K562 (cell line): ENCODE measurements around the gene TSGA10IP. TPM values are rescaled to one million over a fixed set of nuclear protein-coding genes. Genes with fewer than 3 reads are reported as not detected.

Source experiments
- ATAC-seq: fragments of 200-7000 bp; cut with Tn5 transposase; 3 replicates; pipeline ENCODE4 v1.9.1; 2020; ENCODE audit warnings: moderate library complexity
- BruUV-seq: library from RNA; stranded (reverse); fragments of 400-500 nt; replicated peaks from 2 replicates; lab custom pipeline; 2021; lab: Mats Ljungman, UMichigan
- CTCF ChIA-PET: fragments of 300-600 bp; formaldehyde crosslinking; extraction: SDS; loops from one replicate; lab custom pipeline; 2021; ENCODE audit warnings: low intra/inter-chr PET ratio; lab: Yijun Ruan, JAX
- POLR2A ChIA-PET: fragments of 300-600, 350-650 bp; sonication (Branson Sonifier 250); formaldehyde crosslinking; extraction: SDS; loops from one replicate; lab custom pipeline; 2021; ENCODE audit warnings: antibody characterized with exemption, inconsistent platforms; lab: Yijun Ruan, JAX
- DNase-seq, 4 experiments: peaks; one replicate each; pipeline versions ENCODE4 v3.0.0 to v3.0.0-alpha.2; 2011 to 2018; ENCODE audit warnings: low spot score in 3 of 4, mixed read lengths in 3 of 4; ENCODE audit errors: extremely low read depth in 1 of 4
- FAIRE-seq: peaks from 2 replicates; lab custom pipeline; 2011; peaks lifted over from hg19 to GRCh38; lab: Jason Lieb, UNC
- H2AFZ ChIP-seq: 2 replicates; pipeline ENCODE4 v1.6.0; 2011; ENCODE audit warnings: low read depth, low read length, control low read depth, inconsistent platforms
- H3K27ac ChIP-seq: fragments of 200-600 bp; 3 replicates; pipeline ENCODE4 v1.8.0; 2011; ENCODE audit warnings: low read depth, mild to moderate bottlenecking, control low read depth, inconsistent platforms, low read length, moderate library complexity, mixed read lengths; ENCODE audit errors: extremely low read depth
- H3K27me3 ChIP-seq, 2 experiments: fragments of 300-600 bp in 1 of 2; 2 replicates in 1 of 2; 3 replicates in 1 of 2; pipeline versions ENCODE4 v1.6.0 to v1.8.0; 2011; ENCODE audit warnings: inconsistent platforms in 2 of 2, low read length in 2 of 2, mild to moderate bottlenecking in 1 of 2, mixed read lengths in 1 of 2, moderate library complexity in 1 of 2; ENCODE audit not compliant: control insufficient read depth in 2 of 2, insufficient read depth in 2 of 2
- H3K36me3 ChIP-seq: fragments of 300-600 bp; 3 replicates; pipeline ENCODE4 v1.8.0; 2011; ENCODE audit warnings: mild to moderate bottlenecking, low read length, inconsistent platforms; ENCODE audit not compliant: control insufficient read depth, insufficient read depth
- H3K4me1 ChIP-seq, 2 experiments: fragments of 200-600 bp in 1 of 2; replicated peaks in 1 of 2; 2 replicates in 1 of 2; 3 replicates in 1 of 2; pipeline versions ENCODE4 v1.5.1 to v1.8.0; 2011; ENCODE audit warnings: inconsistent platforms in 2 of 2, low read length in 2 of 2, mild to moderate bottlenecking in 1 of 2, mixed read lengths in 1 of 2, moderate library complexity in 1 of 2; ENCODE audit not compliant: control insufficient read depth in 2 of 2, insufficient read depth in 2 of 2
- H3K4me2 ChIP-seq: 2 replicates; pipeline ENCODE4 v1.6.1; 2011; ENCODE audit warnings: low read length, control low read depth, inconsistent platforms, mixed read lengths; ENCODE audit not compliant: insufficient read depth
- H3K4me3 ChIP-seq: fragments of 200-600 bp; sonication (generic), shearing (Covaris generic); 2 replicates; pipeline ENCODE4 v1.5.1; 2016; ENCODE audit warnings: control low read depth, inconsistent platforms
- H3K79me2 ChIP-seq: fragments of 200-600 bp; 3 replicates; pipeline ENCODE4 v1.8.0; 2011; ENCODE audit warnings: low read length, inconsistent platforms; ENCODE audit not compliant: control insufficient read depth, insufficient read depth
- H3K9ac ChIP-seq, 2 experiments: 2 replicates each; pipeline versions ENCODE4 v1.6.0 to v1.6.1; 2011; ENCODE audit warnings: low read depth in 2 of 2, low read length in 2 of 2, control low read depth in 1 of 2, inconsistent platforms in 1 of 2, mild to moderate bottlenecking in 1 of 2, mixed read lengths in 1 of 2; ENCODE audit not compliant: insufficient read depth in 1 of 2
- H3K9me1 ChIP-seq: one replicate; pipeline ENCODE4 v1.6.0; 2011; ENCODE audit warnings: inconsistent platforms, mild to moderate bottlenecking, low read length, moderate library complexity; ENCODE audit not compliant: control insufficient read depth, insufficient read depth
- H3K9me3 ChIP-seq: replicated peaks from 2 replicates; pipeline ENCODE4 v1.5.1; 2011; ENCODE audit warnings: low read depth, low read length, inconsistent platforms; ENCODE audit not compliant: control insufficient read depth, insufficient read depth
- H4K20me1 ChIP-seq: replicated peaks from 2 replicates; pipeline ENCODE4 v1.6.1; 2011; ENCODE audit warnings: low read length, inconsistent platforms, mixed read lengths; ENCODE audit not compliant: control insufficient read depth, insufficient read depth
- BRD9 ChIP-seq: fragments of 450-650 bp; IDR thresholded peaks from 2 replicates; pipeline ENCODE4 v1.6.1; 2018; ENCODE audit warnings: low read depth; ENCODE audit not compliant: partially characterized antibody
- BRF2 ChIP-seq: IDR thresholded peaks from 3 replicates; pipeline ENCODE4 v1.6.1; 2011; ENCODE audit warnings: borderline replicate concordance, mild to moderate bottlenecking; ENCODE audit not compliant: insufficient read length, insufficient read depth
- CTCF ChIP-seq, 3 experiments: IDR thresholded peaks in 2 of 3; conservative IDR thresholded peaks in 1 of 3; 2 replicates each; pipeline ENCODE4 v1.5.1; 2011 to 2012; ENCODE audit warnings: low read length in 3 of 3, mild to moderate bottlenecking in 3 of 3, control low read depth in 2 of 3, improper control_type of control experiment in 1 of 3, inconsistent platforms in 1 of 3, low read depth in 1 of 3, mixed read lengths in 1 of 3, moderate library complexity in 1 of 3; ENCODE audit not compliant: insufficient read depth in 2 of 3
- GATAD2A ChIP-seq: fragments of 450-650 bp; IDR thresholded peaks from 2 replicates; pipeline ENCODE4 v1.6.1; 2017
- KDM4B ChIP-seq, 2 experiments: fragments of 450-650 bp in 1 of 2; sonication (generic) in 1 of 2; IDR thresholded peaks; 2 replicates each; pipeline ENCODE4 v1.6.1; 2016 to 2017; ENCODE audit warnings: borderline replicate concordance in 2 of 2, antibody characterized with exemption in 1 of 2, low read depth in 1 of 2, mild to moderate bottlenecking in 1 of 2
- KLF16 ChIP-seq: IDR thresholded peaks from 2 replicates; pipeline ENCODE4 v1.6.1; 2016; ENCODE audit warnings: antibody characterized with exemption
- NFE2 ChIP-seq: IDR thresholded peaks from 2 replicates; pipeline ENCODE4 v1.6.1; 2014; ENCODE audit warnings: antibody characterized with exemption, low read depth
- NR2C2 ChIP-seq, 2 experiments: fragments of 200-800 bp in 1 of 2; sonication (Bioruptor generic) in 1 of 2; sonication (generic) in 1 of 2; formaldehyde crosslinking in 1 of 2; IDR thresholded peaks; 2 replicates each; pipeline versions ENCODE4 v1.6.1 to v1.8.0; 2016 to 2022; ENCODE audit warnings: mild to moderate bottlenecking in 1 of 2, missing compliant biosample characterization in 1 of 2, missing genetic modification characterization in 1 of 2, missing genetic modification reagents in 1 of 2
- RNF2 ChIP-seq: sonication (generic); IDR thresholded peaks from 2 replicates; pipeline ENCODE4 v1.6.1; 2016
- SMARCA4 ChIP-seq: fragments of 450-650 bp; IDR thresholded peaks from 2 replicates; pipeline ENCODE4 v1.6.1; 2016
- TAF1 ChIP-seq: IDR thresholded peaks from 2 replicates; pipeline ENCODE4 v1.6.1; 2011; ENCODE audit warnings: mild to moderate bottlenecking, low read length, moderate library complexity; ENCODE audit not compliant: insufficient read depth, control insufficient read depth, severe bottlenecking; ENCODE audit errors: extremely low read depth
- ZKSCAN8 ChIP-seq: fragments of 200-800 bp; sonication (Bioruptor generic); IDR thresholded peaks from 2 replicates; pipeline ENCODE4 v1.6.1; 2016; ENCODE audit warnings: missing genetic modification characterization, missing compliant biosample characterization
- ZNF3 ChIP-seq: fragments of 250-450 bp; sonication (Bioruptor Pico); IDR thresholded peaks from 2 replicates; pipeline ENCODE4 v1.5.0; 2021; ENCODE audit warnings: mild to moderate bottlenecking, moderate library complexity
- ZNF324 ChIP-seq: fragments of 250-450 bp; sonication (Bioruptor Pico); IDR thresholded peaks from 2 replicates; pipeline ENCODE4 v1.4.0; 2020; ENCODE audit warnings: mild to moderate bottlenecking
- ZNF77 ChIP-seq: fragments of 250-450 bp; sonication (Bioruptor Pico); IDR thresholded peaks from 2 replicates; pipeline ENCODE4 v1.5.0; 2020
- WGBS: fragments of 100-300 bp; shearing (Covaris generic); methylation state at CpG from one replicate; pipeline ENCODE4 v1.1.6; 2016; ENCODE audit warnings: low coverage, mixed read lengths; ENCODE audit not compliant: insufficient coverage; ENCODE audit errors: missing lambda C conversion rate; 5-methylcytosine and 5-hydroxymethylcytosine counted together
- in situ Hi-C: fragments of 300-500 bp; cut with MboI; formaldehyde crosslinking; loops from 4 replicates; pipeline ENCODE4 v1.15.0; 2018; ENCODE audit warnings: inconsistent platforms, mixed read lengths
- intact Hi-C: fragments of 100-400 bp; cut with micrococcal nuclease; formaldehyde crosslinking; loops from 2 replicates; pipeline ENCODE4 v1.14.2; 2022
- polyA plus RNA-seq, 8 experiments: library from polyadenylated mRNA; depleted of rRNA in 4 of 8; stranded (reverse) in 5 of 8; unstranded in 3 of 8; fragments of >200 nt; fragmentation: Nextera tagmentation in 2 of 8; fragmentation: Illumina TruSeq in 1 of 8; extraction: Ambion mirVana in 2 of 8; extraction: Trizol in 1 of 8; gene quantifications; 2 replicates each; pipeline versions ENCODE4 v1.2.1 to v1.2.3, GENCODE V29; 2011 to 2014; ENCODE audit warnings: inconsistent platforms in 1 of 8, missing spikeins in 1 of 8
- total RNA-seq, 7 experiments: library from RNA; depleted of rRNA in 6 of 7; stranded (reverse); fragments of >200 nt in 6 of 7; fragmentation: Illumina TruSeq in 2 of 7; extraction: Trizol in 2 of 7; gene quantifications; 2 replicates each; pipeline versions ENCODE4 v1.2.1 to v1.2.3, GENCODE V29; 2011 to 2021; ENCODE audit warnings: low replicate concordance in 1 of 7
- TF ChIP-seq, protein P1 (sequence below): IDR thresholded peaks from 2 replicates; pipeline ENCODE4 v1.6.1; 2014; ENCODE audit warnings: antibody characterized with exemption
- TF ChIP-seq, protein P2 (sequence below): fragments of 450-650 bp; conservative IDR thresholded peaks from 2 replicates; pipeline ENCODE4 v1.6.1; 2016; ENCODE audit warnings: missing genetic modification characterization, low read depth, mild to moderate bottlenecking, control low read depth, missing compliant biosample characterization

Gene TSGA10IP
- total and polyA plus RNA-seq, 9 of the 15 experiments (the other 6 are each of a cell fraction or from before 2014, with no cell fraction given): not detected

GRCh38 chr11:65903068-65903481 lies 42.2 kb upstream of the TSGA10IP start:
- H3K4me1 ChIP-seq: peaks cover 44 to 64% of the 10 kb centered on the region in 2 experiments
- peak overlapping the region; percentile 42 to 88; a peak in 3 of 4 replicates for H3K9ac ChIP-seq
- H3K27me3 ChIP-seq: no peaks in the 10 kb centered on the region
- DNase-seq: peak; percentile 53 to 78 (median 60)
- ChIA-PET CTCF (no interaction called here), POLR2A (interaction anchor here (0.7 to 8.0 kb wide), 5 partner anchors 10 to 34 kb away, joined by 3 to 136 read pairs (median 3); partner anchors contain the start of genes CCDC85B and FIBP)
- peaks cover 13% of the 10 kb centered on the region; the same call in 2 of the 3 replicates for H3K36me3 ChIP-seq
- H3K9me1 ChIP-seq: no peaks in the 10 kb centered on the region
- peaks cover 4% of the 10 kb centered on the region; the same call in 1 of the 2 replicates for H4K20me1 ChIP-seq
- peak overlapping the region; percentile 76 for H3K27ac ChIP-seq
- in situ Hi-C loops (no loop called here), intact Hi-C loops (loop anchor here (5.0 kb wide), 1 partner anchor 46 kb away; the partner anchor contains the start of gene CFL1)
- 0% methylated on average over 5 of the region's 5 CpGs for WGBS
- peak overlapping the region; percentile 64 for H3K4me2 ChIP-seq
- no peaks in the 10 kb centered on the region for H3K9me3 ChIP-seq
- peak; percentile 64 for FAIRE-seq
- peaks cover 21% of the 10 kb centered on the region for H3K79me2 ChIP-seq
- H3K4me3 ChIP-seq: no peak overlapping the region
- peak; percentile 8 for ATAC-seq
- H2AFZ ChIP-seq: peak overlapping the region; percentile 73
- no TSS peak for BruUV-seq
- TF ChIP-seq KDM4B (IDR thresholded peaks at IDR 0.05; ENCODE audit: borderline replicate concordance in 2 of 2, low read depth in 1 of 2): no peak
- TF ChIP-seq CTCF (IDR thresholded peaks at IDR 0.05 in 2 of 3, conservative IDR thresholded peaks at IDR 0.05 in 1 of 3; ENCODE audit: insufficient read depth in 2 of 3, low read depth in 1 of 3, low read length in 3 of 3): no peak
- TF ChIP-seq BRF2: no peak
- peak; percentile 82; the same call in 1 of the 2 replicates for TF ChIP-seq GATAD2A
- TF ChIP-seq NFE2: 0 out of 2 replicates have a peak, but pooled peaks have one; percentile 5
- 0 out of 2 replicates have a peak, but pooled peaks have one; percentile 61 for TF ChIP-seq ZKSCAN8 (CRISPR knock-in tag)
- peak; percentile 30; the same call in 1 of the 2 replicates for TF ChIP-seq SMARCA4
- TF ChIP-seq, protein P1, sequence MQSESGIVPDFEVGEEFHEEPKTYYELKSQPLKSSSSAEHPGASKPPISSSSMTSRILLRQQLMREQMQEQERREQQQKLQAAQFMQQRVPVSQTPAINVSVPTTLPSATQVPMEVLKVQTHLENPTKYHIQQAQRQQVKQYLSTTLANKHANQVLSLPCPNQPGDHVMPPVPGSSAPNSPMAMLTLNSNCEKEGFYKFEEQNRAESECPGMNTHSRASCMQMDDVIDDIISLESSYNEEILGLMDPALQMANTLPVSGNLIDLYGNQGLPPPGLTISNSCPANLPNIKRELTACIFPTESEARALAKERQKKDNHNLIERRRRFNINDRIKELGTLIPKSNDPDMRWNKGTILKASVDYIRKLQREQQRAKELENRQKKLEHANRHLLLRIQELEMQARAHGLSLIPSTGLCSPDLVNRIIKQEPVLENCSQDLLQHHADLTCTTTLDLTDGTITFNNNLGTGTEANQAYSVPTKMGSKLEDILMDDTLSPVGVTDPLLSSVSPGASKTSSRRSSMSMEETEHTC: no peak
- no peak for TF ChIP-seq ZNF324 (CRISPR knock-in tag)
- no peak for TF ChIP-seq ZNF3 (CRISPR knock-in tag)
- peak; percentile 45 for TF ChIP-seq TAF1
- no peak for TF ChIP-seq BRD9
- peak; percentile 71; the same call in 1 of the 2 replicates for TF ChIP-seq RNF2
- TF ChIP-seq, protein P2, sequence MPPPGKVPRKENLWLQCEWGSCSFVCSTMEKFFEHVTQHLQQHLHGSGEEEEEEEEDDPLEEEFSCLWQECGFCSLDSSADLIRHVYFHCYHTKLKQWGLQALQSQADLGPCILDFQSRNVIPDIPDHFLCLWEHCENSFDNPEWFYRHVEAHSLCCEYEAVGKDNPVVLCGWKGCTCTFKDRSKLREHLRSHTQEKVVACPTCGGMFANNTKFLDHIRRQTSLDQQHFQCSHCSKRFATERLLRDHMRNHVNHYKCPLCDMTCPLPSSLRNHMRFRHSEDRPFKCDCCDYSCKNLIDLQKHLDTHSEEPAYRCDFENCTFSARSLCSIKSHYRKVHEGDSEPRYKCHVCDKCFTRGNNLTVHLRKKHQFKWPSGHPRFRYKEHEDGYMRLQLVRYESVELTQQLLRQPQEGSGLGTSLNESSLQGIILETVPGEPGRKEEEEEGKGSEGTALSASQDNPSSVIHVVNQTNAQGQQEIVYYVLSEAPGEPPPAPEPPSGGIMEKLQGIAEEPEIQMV: no peak
- no peak for TF ChIP-seq KLF16
- no peak for TF ChIP-seq NR2C2 (CRISPR knock-in tag; IDR thresholded peaks at IDR 0.05)
- TF ChIP-seq NR2C2 (tag; IDR thresholded peaks at IDR 0.05): peak; percentile 72
- TF ChIP-seq ZNF77: no peak
